ENCODE data around the gene AGPAT1. TPM values are rescaled to one million over a fixed set of nuclear protein-coding genes. Genes with fewer than 3 reads are reported as not detected.
A peak's percentile ranks its signal among the peaks of the same experiment; 100 is the strongest.

Gene AGPAT1
- total and polyA plus RNA-seq, 10 of the 15 experiments (the other 5 are each of a cell fraction or from before 2014, with no cell fraction given) = 13.9 to 39.5 (median 24.7) TPM

GRCh38 chr6:32195902-32196681, 20.2 kb upstream of the AGPAT1 start (continued):
- TF ChIP-seq E2F8 (IDR thresholded peaks at IDR 0.05; ENCODE audit: low read depth, partially characterized antibody) = peak; percentile 84
- peak; percentile 11 for TF ChIP-seq RELA (IDR thresholded peaks at IDR 0.05; ENCODE audit: borderline replicate concordance, partially characterized antibody)
- TF ChIP-seq PBX3 (IDR thresholded peaks at IDR 0.05; ENCODE audit: insufficient replicate concordance, low read depth, low read length) = peak; percentile 76
- peak in 1 of 2 experiments; percentile 21; a peak in 1 of 4 replicates for TF ChIP-seq CEBPB (IDR thresholded peaks at IDR 0.05; ENCODE audit: borderline replicate concordance in 1 of 2, low read depth in 2 of 2, low read length in 2 of 2)
- TF ChIP-seq POLR2AphosphoS2 (IDR thresholded peaks at IDR 0.05; ENCODE audit: low read depth, low read length) = peak; percentile 49; the same call in 1 of the 2 replicates
- no peak for TF ChIP-seq NFYA (IDR thresholded peaks at IDR 0.05; ENCODE audit: borderline replicate concordance, low read depth, low read length)
- peak; percentile 72 for TF ChIP-seq E2F4 (IDR thresholded peaks at IDR 0.05; ENCODE audit: low read depth, low read length)
- TF ChIP-seq RBBP5 (conservative IDR thresholded peaks at IDR 0.05) = no peak
- TF ChIP-seq MYB (IDR thresholded peaks at IDR 0.05; ENCODE audit: borderline replicate concordance, low read depth, low read length) = no peak; the same call in 1 of the 2 replicates
- TF ChIP-seq TBL1XR1 (IDR thresholded peaks at IDR 0.05; ENCODE audit: low read depth, low read length) = peak; percentile 54; the same call in 1 of the 2 replicates
- peak; percentile 96 for TF ChIP-seq LARP7 (IDR thresholded peaks at IDR 0.05)
- TF ChIP-seq MEF2A (IDR thresholded peaks at IDR 0.05; ENCODE audit: insufficient read depth, low read depth, low read length) = no peak
- TF ChIP-seq, protein P1, sequence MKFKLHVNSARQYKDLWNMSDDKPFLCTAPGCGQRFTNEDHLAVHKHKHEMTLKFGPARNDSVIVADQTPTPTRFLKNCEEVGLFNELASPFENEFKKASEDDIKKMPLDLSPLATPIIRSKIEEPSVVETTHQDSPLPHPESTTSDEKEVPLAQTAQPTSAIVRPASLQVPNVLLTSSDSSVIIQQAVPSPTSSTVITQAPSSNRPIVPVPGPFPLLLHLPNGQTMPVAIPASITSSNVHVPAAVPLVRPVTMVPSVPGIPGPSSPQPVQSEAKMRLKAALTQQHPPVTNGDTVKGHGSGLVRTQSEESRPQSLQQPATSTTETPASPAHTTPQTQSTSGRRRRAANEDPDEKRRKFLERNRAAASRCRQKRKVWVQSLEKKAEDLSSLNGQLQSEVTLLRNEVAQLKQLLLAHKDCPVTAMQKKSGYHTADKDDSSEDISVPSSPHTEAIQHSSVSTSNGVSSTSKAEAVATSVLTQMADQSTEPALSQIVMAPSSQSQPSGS (IDR thresholded peaks at IDR 0.05; ENCODE audit: low read length) = no peak
- peak; percentile 88 for TF ChIP-seq BMI1 (IDR thresholded peaks at IDR 0.05; ENCODE audit: borderline replicate concordance)
- TF ChIP-seq, protein P2, sequence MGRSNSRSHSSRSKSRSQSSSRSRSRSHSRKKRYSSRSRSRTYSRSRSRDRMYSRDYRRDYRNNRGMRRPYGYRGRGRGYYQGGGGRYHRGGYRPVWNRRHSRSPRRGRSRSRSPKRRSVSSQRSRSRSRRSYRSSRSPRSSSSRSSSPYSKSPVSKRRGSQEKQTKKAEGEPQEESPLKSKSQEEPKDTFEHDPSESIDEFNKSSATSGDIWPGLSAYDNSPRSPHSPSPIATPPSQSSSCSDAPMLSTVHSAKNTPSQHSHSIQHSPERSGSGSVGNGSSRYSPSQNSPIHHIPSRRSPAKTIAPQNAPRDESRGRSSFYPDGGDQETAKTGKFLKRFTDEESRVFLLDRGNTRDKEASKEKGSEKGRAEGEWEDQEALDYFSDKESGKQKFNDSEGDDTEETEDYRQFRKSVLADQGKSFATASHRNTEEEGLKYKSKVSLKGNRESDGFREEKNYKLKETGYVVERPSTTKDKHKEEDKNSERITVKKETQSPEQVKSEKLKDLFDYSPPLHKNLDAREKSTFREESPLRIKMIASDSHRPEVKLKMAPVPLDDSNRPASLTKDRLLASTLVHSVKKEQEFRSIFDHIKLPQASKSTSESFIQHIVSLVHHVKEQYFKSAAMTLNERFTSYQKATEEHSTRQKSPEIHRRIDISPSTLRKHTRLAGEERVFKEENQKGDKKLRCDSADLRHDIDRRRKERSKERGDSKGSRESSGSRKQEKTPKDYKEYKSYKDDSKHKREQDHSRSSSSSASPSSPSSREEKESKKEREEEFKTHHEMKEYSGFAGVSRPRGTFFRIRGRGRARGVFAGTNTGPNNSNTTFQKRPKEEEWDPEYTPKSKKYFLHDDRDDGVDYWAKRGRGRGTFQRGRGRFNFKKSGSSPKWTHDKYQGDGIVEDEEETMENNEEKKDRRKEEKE (IDR thresholded peaks at IDR 0.05) = no peak
- peak; percentile 69 to 75 for TF ChIP-seq EP300 (IDR thresholded peaks at IDR 0.05; ENCODE audit: borderline replicate concordance in 1 of 2, control insufficient read depth in 1 of 2, low read depth in 2 of 2, low read length in 2 of 2)
- peak; percentile 44 for TF ChIP-seq SP1 (IDR thresholded peaks at IDR 0.05; ENCODE audit: low read depth, low read length)
- TF ChIP-seq TCF3 (IDR thresholded peaks at IDR 0.05; ENCODE audit: borderline replicate concordance, insufficient read depth, low read depth, low read length) = no peak
- no peak for TF ChIP-seq SREBF1 (IDR thresholded peaks at IDR 0.05; ENCODE audit: low read length)

Measured in GM12878 (cell line).